GM19035 (cell line): ENCODE measurements around the gene ITGAV.

Experiments used
- ATAC-seq: cut with Tn5 transposase; IDR thresholded peaks from one replicate; pipeline ENCODE4 v1.9.1; 2021; ENCODE audit not compliant: unreplicated experiment

The ITGAV gene

DNA sequence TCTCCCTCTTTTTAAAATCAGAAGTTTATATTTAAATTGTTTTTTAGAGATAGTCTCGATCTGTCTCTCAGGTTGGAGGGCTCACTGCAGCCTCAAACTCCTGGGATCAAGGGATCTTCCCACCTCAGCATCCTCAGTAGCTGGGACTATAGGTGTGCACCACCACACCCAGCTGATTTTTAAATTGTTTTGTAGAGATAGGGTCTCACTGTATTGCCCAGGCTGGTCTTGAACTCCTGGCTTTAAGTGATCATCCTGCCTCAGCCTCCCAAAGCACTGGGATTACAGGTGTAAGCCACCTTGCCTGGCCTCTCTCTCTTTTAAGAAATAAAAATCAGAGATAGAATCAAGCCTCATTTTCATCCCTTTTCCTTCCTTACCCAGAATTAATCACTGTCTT lies 126.1 kb downstream of the ITGAV start:
- no peak for ATAC-seq

DNA sequence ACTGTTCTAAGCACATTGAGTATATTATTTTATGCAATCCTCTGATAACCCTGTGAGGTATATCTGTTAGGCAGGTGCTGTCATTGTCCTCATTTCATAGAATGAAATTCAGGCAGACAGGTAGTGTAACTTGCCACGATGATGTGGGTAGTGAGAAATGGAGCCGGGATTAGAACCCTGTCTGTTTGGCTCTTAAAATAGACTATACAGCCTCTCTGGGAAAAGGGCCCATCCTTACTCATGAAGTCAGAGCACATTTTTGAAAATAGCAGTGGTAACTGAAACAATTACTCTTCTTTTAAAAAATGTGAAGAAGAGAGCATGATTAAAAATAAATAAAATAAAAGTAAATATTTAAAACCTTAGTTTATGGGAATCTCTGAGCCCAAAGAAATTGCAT lies 127.0 kb downstream of the ITGAV start:
- ATAC-seq = no peak

DNA sequence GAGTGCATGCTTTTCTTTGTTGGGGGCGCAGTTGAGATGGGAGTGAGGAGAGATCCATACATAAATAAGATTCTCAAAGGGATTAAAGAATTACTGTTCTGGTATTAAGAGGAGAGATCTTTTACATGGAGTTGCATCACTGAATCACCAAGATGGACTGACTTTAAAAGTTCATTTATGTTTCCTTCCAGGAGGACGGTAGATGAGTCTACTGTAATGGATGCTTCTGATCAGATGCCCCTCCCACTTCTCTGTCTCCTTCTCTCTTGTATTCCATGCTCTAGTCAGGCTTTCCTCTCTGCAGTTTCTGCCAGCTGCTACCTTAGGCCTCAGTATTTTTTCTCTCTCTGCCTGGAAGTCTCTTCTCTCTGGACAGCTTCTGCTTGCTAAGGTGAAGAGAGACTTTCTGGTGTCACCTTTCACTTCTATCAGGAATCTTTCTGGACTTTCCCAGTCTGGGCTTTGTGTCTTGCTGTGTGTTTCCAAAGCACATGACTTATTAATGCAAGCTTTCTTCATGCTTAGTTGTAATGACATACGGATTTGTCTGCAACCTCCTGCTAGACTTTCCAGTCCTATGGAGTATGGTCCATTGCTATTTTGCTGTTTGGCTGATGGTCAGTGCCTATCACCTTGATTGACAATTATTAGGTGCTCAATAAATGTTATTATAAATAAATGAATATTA lies 127.6 kb downstream of the ITGAV start:
- ATAC-seq = no peak

DNA sequence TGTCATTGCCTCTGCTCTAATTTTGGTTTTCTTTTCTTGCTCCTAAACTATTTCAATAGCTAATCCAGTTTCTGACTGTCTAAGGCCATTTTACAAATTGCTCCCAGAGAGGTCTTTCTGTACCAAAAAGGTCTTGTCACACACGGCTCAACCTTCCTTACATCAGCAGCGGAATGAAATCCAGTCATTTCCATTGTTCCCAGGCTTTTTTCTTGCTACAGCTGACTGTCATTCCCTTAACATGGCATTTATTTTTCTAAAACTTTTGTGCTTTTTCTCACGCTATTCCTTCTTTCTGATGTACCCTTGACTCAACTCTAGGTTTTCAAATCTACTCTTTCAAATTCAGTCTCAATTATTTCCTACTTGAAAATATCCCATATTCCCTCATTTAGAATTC lies 128.3 kb downstream of the ITGAV start:
- ATAC-seq = no peak

DNA sequence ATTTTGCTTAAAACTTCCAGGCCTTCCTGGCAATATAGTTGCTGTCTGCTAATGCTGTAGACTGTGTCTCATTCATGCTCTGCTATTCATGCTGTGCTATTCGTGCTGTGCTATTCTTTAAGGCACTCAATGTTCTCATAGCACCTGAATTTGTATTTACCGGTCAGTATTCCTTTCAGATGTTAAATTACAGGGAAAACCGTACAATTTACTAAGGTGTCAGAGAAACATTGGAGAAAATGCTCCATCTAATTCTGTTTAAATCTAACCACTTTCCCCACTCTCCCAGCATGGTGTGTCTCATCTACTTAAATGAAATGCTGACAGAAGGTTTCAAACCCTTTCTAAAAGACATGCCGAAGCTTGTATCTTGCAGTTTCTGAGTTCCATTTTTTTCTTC lies 129.0 kb downstream of the ITGAV start:
- no peak for ATAC-seq

DNA sequence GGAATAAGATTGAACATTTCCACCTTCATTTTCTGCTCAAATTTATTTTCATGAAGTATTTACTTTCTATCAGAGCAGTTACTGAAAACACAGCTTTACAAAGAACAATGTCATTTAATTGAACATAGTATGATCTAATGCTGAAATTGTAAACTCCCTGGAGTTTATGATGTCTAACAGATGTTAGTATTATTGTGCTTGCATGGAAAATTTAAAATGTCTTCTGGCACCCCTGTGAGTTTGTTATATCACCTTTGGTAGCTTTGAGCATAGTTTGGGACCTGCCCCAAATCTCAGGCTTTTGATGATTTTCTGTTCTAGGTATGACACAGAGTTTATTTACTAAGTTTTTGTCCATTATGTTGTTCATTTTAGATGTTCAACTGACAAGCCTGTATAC lies 132.1 kb downstream of the ITGAV start:
- ATAC-seq = no peak

DNA sequence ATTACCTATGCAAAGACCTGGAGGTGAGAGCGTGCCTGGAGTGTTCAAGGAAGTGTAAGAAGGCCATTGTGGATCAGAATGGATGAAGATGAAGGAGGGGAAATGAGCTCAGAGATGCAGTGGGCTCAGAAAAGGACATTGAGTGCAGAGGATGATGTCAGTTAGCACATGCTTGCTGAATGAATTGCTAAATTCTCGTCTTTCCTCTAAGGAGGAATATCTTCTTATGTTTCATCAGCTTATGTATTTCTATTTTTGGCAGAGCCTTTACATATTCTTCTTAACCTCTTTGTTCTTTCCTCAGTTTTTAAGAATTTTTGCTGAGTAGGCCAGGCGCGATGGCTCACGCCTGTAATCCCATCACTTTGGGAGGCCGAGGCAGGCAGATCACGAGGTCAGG lies 134.9 kb downstream of the ITGAV start:
- no peak for ATAC-seq

DNA sequence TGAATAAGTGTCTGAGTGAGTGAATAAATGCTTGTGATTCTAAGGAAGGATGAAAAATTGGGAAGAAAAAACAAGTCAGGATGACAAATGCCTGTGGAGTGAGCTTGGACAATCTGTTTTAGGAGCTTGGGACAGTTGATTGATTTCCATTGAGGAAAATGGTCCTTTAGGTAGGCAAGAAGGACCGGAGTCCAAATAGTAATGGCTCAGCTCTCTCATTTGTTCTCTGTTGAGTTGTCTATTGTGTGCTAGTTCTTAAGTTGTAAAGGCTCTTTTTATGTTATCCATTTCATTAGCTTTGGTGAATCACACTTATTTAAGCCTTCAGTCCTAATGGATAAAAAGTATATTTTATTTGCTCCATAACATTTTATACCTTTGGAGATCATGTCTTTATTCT lies 135.9 kb downstream of the ITGAV start:
- ATAC-seq = no peak

DNA sequence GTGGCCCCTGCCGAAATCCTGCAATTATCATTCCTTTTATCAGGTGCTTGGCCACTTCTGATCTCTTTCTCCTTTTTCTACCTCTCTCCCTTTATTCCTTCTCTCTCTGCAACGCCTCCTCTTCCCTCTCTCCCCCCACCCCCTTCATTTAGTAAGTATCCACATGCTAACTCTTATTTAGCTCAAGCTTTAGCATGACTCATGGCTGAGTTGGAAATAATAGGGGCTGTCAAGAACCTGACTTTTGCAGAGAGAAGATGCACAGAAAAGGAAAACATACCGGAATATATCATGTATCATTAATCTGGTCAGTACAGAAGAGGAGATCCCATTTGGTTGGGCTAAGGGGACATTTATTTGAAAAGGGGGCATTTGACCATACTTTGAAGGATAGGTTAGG lies 137.1 kb downstream of the ITGAV start:
- no peak for ATAC-seq

DNA sequence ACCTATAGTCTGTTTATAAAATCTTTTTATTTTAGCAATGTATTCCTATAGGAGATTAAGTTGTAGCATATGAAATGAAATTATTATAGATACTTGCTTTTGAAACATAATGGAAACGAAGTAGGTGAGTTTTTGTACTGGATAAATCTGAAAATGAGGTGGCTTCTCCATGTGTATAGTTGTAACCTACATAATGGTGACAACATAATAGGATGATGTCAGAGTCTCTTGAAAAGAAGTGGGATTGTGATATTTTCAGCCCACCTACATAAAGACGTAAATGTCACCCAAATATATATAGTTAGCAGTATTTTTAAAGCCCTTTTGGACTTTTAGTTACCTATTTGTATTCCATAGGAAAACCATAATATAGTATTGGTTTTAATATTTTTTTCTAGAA lies 138.8 kb downstream of the ITGAV start:
- no peak for ATAC-seq
